ENCODE results near the gene PKP2.
"Not testable (repeated sequence)": the region's sequence is repeated elsewhere in the genome, so short reads cannot be mapped to it uniquely, and the experiment has no call there.

The PKP2 gene

GRCh38 chr12:32861658-32862057, 34.9 kb downstream of the PKP2 start:
- not testable (repeated sequence) for H3K4me1 ChIP-seq (ENCODE audit: insufficient read depth, low read length); H3K36me3 ChIP-seq (ENCODE audit: insufficient read depth, low read length); H3K9ac ChIP-seq (ENCODE audit: low read depth, low read length); H3K9me3 ChIP-seq (ENCODE audit: control insufficient read depth, insufficient read depth, low read length)

- Histone ChIP-seq H3K9me3 (ENCODE audit: control insufficient read depth, insufficient read depth, low read length) (no peaks in the 10 kb centered on the region), H3K36me3 (ENCODE audit: insufficient read depth, low read length) (no peaks in the 10 kb centered on the region), H3K4me1 (ENCODE audit: insufficient read depth, low read length) (no peaks in the 10 kb centered on the region), H3K9ac (ENCODE audit: low read depth, low read length) (no peak overlapping the region)
Observed at GRCh38 chr12:32860192-32860591, 36.4 kb downstream of the PKP2 start.

GRCh38 chr12:32859389-32859788, 37.2 kb downstream of the PKP2 start:
- no peak overlapping the region for H3K9ac ChIP-seq (ENCODE audit: low read depth, low read length)
- H3K4me1 ChIP-seq (ENCODE audit: insufficient read depth, low read length), result no peaks in the 10 kb centered on the region
- no peaks in the 10 kb centered on the region for H3K36me3 ChIP-seq (ENCODE audit: insufficient read depth, low read length)
- no peaks in the 10 kb centered on the region for H3K9me3 ChIP-seq (ENCODE audit: control insufficient read depth, insufficient read depth, low read length)

DNA sequence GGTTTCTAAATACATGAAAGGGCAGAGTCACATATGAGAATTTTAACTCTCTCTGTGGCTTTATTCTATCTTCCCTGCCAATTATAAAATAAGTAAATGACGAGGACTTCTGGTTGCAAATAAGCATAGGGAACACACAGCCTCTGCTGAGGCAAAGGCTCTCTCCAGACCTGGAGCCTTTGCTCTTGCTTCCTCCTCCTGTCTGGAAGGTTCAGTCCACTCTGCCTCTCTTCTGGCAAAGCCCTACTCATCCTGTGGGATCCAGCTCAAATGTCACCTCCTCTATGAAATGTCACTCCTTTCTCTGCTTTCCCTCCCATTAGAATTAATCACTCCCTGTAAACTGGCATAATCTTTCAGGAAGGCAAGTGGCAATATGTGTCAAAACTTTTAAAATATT, 41.9 kb downstream of the PKP2 start:
- Histone ChIP-seq H3K9ac (ENCODE audit: low read depth, low read length) (no peak overlapping the region), H3K36me3 (ENCODE audit: insufficient read depth, low read length) (no peaks in the 10 kb centered on the region), H3K4me1 (ENCODE audit: insufficient read depth, low read length) (peaks cover 8% of the 10 kb centered on the region; the same call in 1 of the 2 replicates), H3K9me3 (ENCODE audit: control insufficient read depth, insufficient read depth, low read length) (no peaks in the 10 kb centered on the region)

- Histone ChIP-seq H3K4me1 (ENCODE audit: insufficient read depth, low read length) (peaks cover 8% of the 10 kb centered on the region; the same call in 1 of the 2 replicates), H3K9me3 (ENCODE audit: control insufficient read depth, insufficient read depth, low read length) (no peaks in the 10 kb centered on the region), H3K36me3 (ENCODE audit: insufficient read depth, low read length) (no peaks in the 10 kb centered on the region), H3K9ac (ENCODE audit: low read depth, low read length) (no peak overlapping the region)
Observed at GRCh38 chr12:32854097-32854496, 42.5 kb downstream of the PKP2 start.

DNA sequence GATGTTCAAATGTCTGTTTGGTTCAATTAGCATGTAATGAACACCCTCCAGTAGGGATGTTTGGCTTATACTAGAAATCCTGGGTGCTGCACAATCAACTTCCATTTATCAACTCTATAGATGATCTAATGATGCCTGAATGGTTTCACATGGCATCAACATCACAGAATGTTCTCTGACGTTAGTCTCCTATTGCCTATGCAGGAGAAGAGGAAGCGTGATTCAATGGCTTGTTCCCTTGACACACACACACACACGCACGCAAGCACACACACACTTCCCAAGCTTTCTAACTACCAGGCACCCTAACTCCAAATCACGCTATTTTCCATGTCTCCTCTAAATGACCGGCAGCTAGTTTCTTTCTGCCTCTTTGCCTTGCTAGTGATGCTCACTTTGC, 49.3 kb downstream of the PKP2 start:
- no peaks in the 10 kb centered on the region for H3K9me3 ChIP-seq (ENCODE audit: control insufficient read depth, insufficient read depth, low read length)
- H3K9ac ChIP-seq (ENCODE audit: low read depth, low read length), result no peak overlapping the region
- no peaks in the 10 kb centered on the region; the same call in 1 of the 2 replicates for H3K36me3 ChIP-seq (ENCODE audit: insufficient read depth, low read length)
- H3K4me1 ChIP-seq (ENCODE audit: insufficient read depth, low read length), result peaks cover 28% of the 10 kb centered on the region

DNA sequence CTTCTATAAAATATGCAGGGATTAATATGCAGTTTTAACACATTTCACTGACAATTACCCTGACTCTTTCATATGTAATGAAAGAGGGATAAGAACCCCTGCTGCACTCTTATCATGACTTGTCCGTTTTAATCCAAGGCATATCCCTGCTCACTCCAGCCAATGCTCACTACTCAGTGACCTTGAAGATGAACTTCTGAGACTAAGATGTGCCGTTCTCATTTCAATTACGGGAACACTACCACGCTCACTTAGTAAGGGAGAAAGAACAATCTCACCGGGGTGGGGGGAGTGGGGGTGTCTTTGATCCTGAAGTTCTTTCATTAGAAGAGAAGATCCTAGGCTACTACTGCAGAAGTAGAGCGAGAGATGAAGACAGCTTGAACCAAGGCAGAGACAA, 50.5 kb downstream of the PKP2 start:
- no peak overlapping the region for H3K9ac ChIP-seq (ENCODE audit: low read depth, low read length)
- peaks cover 27% of the 10 kb centered on the region for H3K4me1 ChIP-seq (ENCODE audit: insufficient read depth, low read length)
- no peaks in the 10 kb centered on the region; the same call in 1 of the 2 replicates for H3K36me3 ChIP-seq (ENCODE audit: insufficient read depth, low read length)
- H3K9me3 ChIP-seq (ENCODE audit: control insufficient read depth, insufficient read depth, low read length), result no peaks in the 10 kb centered on the region

- Histone ChIP-seq H3K36me3 (ENCODE audit: insufficient read depth, low read length) (no peaks in the 10 kb centered on the region; the same call in 1 of the 2 replicates), H3K9me3 (ENCODE audit: control insufficient read depth, insufficient read depth, low read length) (no peaks in the 10 kb centered on the region), H3K9ac (ENCODE audit: low read depth, low read length) (peak overlapping the region; percentile 26; the same call in 1 of the 2 replicates), H3K4me1 (ENCODE audit: insufficient read depth, low read length) (peaks cover 20% of the 10 kb centered on the region)
Observed at GRCh38 chr12:32843528-32844095, 53.0 kb downstream of the PKP2 start.

GRCh38 chr12:32841061-32841460, 55.5 kb downstream of the PKP2 start:
- no peaks in the 10 kb centered on the region for H3K36me3 ChIP-seq (ENCODE audit: insufficient read depth, low read length)
- peaks cover 21% of the 10 kb centered on the region for H3K4me1 ChIP-seq (ENCODE audit: insufficient read depth, low read length)
- H3K9ac ChIP-seq (ENCODE audit: low read depth, low read length), result no peak overlapping the region
- H3K9me3 ChIP-seq (ENCODE audit: control insufficient read depth, insufficient read depth, low read length), result no peaks in the 10 kb centered on the region

GRCh38 chr12:32839828-32840227, 56.7 kb downstream of the PKP2 start:
- Histone ChIP-seq H3K9me3 (ENCODE audit: control insufficient read depth, insufficient read depth, low read length) (no peaks in the 10 kb centered on the region), H3K4me1 (ENCODE audit: insufficient read depth, low read length) (peaks cover 27% of the 10 kb centered on the region), H3K9ac (ENCODE audit: low read depth, low read length) (no peak overlapping the region), H3K36me3 (ENCODE audit: insufficient read depth, low read length) (no peaks in the 10 kb centered on the region)

DNA sequence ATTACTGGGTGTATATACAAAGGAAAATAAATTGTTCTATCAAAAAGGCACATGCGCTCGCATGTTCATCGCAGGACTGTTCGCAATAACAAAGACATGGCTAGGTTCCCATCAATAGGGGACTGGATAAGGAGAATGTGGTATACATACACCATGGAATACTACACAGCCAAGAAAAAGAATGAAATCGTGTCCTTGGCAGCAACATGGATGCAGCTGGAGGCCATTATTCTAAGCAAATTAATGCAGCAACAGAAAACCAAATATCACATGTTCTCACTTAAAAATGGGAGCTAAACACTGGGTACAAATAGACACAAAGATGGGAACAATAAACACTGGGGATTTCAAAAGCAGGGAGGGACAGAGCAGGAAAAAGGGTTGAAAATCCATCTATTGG, 58.6 kb downstream of the PKP2 start:
- peaks cover 20% of the 10 kb centered on the region for H3K4me1 ChIP-seq (ENCODE audit: insufficient read depth, low read length)
- no peaks in the 10 kb centered on the region; the same call in 1 of the 2 replicates for H3K36me3 ChIP-seq (ENCODE audit: insufficient read depth, low read length)
- H3K9me3 ChIP-seq (ENCODE audit: control insufficient read depth, insufficient read depth, low read length), result no peaks in the 10 kb centered on the region
- no peak overlapping the region for H3K9ac ChIP-seq (ENCODE audit: low read depth, low read length)

GRCh38 chr12:32836710-32837109, 59.9 kb downstream of the PKP2 start:
- H3K36me3 ChIP-seq (ENCODE audit: insufficient read depth, low read length), result no peaks in the 10 kb centered on the region; the same call in 1 of the 2 replicates
- H3K4me1 ChIP-seq (ENCODE audit: insufficient read depth, low read length), result peaks cover 20% of the 10 kb centered on the region
- no peaks in the 10 kb centered on the region for H3K9me3 ChIP-seq (ENCODE audit: control insufficient read depth, insufficient read depth, low read length)
- H3K9ac ChIP-seq (ENCODE audit: low read depth, low read length), result no peak overlapping the region

GRCh38 chr12:32834122-32834521, 62.5 kb downstream of the PKP2 start:
- Histone ChIP-seq H3K9ac (ENCODE audit: low read depth, low read length) (no peak overlapping the region), H3K36me3 (ENCODE audit: insufficient read depth, low read length) (peaks cover 2% of the 10 kb centered on the region; the same call in 1 of the 2 replicates), H3K9me3 (ENCODE audit: control insufficient read depth, insufficient read depth, low read length) (no peaks in the 10 kb centered on the region), H3K4me1 (ENCODE audit: insufficient read depth, low read length) (peaks cover 20% of the 10 kb centered on the region)

GRCh38 chr12:32828552-32828951, 68.0 kb downstream of the PKP2 start:
- Histone ChIP-seq H3K9me3 (ENCODE audit: control insufficient read depth, insufficient read depth, low read length) (no peaks in the 10 kb centered on the region), H3K4me1 (ENCODE audit: insufficient read depth, low read length) (no peaks in the 10 kb centered on the region), H3K36me3 (ENCODE audit: insufficient read depth, low read length) (peaks cover 6% of the 10 kb centered on the region; the same call in 1 of the 2 replicates), H3K9ac (ENCODE audit: low read depth, low read length) (no peak overlapping the region)

GRCh38 chr12:32828120-32828519, 68.5 kb downstream of the PKP2 start:
- no peak overlapping the region for H3K9ac ChIP-seq (ENCODE audit: low read depth, low read length)
- H3K9me3 ChIP-seq (ENCODE audit: control insufficient read depth, insufficient read depth, low read length), result no peaks in the 10 kb centered on the region
- peaks cover 6% of the 10 kb centered on the region; the same call in 1 of the 2 replicates for H3K36me3 ChIP-seq (ENCODE audit: insufficient read depth, low read length)
- H3K4me1 ChIP-seq (ENCODE audit: insufficient read depth, low read length), result no peaks in the 10 kb centered on the region
